CD4-positive, alpha-beta T cell treated with Interleukin-12 subunit alpha and Interleukin-12 subunit beta, for 1 hour (primary cell): ENCODE results near the gene QRFP.
"Not testable (repeated sequence)": the region's sequence is repeated elsewhere in the genome, so short reads cannot be mapped to it uniquely, and the experiment has no call there.

Source experiments
- DNase-seq: peaks from one replicate; pipeline ENCODE4 v3.0.0-alpha.2; 2020

The QRFP gene

DNA sequence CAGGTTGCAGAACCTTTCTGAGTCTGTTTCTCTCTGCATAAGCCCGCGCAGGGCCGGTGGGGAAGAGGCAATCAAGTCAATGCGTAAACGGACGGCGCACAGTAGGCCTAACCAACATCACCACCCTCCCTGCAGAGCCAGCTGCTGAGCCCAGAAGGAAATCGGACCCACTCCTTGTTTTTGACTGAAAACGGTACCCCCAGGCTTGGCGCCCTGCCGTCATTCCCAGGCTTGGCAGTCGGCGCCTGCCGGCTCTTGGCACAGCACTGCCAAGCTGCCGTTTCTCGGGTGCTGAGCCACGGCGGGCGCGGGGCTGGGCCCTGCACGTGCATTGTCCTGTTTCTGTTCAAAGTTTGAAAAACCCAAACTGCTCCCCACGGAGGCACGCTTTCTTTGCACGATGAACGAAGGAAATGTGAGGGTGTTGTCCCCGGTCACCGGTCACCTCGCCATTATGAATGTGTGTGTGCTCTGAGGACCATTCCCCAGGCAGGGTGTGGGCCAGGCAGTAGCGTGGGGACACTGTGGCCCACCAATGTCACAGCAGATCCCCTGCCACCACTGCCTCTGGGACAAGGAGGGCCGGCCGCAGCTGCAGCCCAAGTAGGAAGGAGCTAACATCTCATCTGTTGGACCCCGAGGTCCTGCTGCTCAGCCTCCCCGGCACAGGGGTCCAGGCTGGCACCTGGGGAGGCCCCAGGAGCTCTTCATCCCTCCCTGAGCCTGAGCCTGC is 22.4 kb upstream of the QRFP start:
- no peak for DNase-seq

DNA sequence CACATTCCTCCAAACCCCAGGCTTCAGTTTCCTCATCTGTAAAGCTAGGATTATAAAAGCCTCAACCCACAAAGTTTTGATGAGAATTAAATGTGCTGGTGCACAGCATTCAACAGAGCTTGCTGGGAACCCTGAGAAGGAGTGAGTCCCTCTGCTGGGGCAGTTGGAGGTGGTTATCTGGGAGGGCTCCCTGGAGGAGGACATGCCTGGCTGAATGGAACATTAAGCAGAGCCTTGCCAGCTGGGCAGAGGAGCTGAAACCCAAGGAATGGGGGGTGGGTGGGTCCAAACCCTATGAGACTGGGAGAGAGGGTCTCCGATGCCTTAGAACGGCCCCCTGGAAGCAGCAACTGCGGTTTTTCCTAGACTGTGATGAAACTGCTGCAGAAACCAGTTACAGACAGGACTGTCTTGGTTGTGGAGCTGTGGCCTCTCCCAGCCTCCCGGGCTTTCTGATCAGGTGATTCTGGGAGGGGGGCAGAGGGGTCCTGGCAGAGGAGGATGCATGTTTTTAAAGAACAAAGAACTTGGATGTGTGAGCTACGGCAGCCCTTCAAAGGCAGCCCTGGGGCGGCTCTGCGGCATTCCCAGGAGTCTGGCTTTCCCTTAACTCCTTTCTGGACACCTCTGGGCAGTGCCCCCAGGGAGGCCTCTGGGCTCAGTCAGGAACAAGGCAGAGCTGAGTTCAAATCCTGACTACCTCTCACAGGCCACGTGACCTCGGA is 21.7 kb upstream of the QRFP start:
- DNase-seq, result no peak

DNA sequence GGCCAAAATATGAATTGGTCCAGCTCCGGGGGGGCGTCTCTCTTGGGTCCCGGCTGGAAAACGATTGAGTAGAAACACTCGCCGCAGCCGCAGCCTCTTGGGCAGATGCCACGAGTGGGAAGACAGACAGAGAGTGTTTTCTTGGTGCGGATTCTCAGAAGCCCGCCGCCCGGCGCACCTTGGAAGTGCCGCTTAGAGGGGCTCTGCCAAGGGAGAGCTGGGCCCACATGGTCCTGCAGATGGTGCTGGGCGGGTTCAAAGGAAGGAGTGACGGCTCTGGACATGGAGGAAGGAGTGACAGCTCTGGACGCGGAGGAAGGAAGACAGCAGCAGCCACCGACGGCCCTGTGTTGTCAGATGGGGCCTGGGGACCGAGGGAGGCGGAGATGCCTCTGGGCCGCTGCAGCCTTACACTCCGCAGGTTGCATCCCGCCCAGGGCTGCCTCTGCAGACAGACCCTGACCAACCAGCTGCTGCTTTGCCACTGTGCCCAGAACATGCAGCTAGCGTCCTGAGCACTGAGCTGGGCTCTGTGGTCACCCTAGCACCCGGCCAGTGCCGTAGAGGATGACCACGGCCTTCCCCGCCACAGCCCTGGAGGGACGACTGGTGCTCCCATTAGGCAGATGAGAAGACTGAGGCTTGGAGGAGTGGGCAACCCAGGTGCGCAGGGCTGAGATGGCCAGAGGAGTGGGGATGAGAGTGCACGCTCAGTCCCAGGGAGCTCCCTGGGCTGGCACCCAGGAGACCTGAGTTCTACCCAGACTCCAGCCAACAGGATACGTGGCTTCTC is 20.8 kb upstream of the QRFP start:
- no peak for DNase-seq

DNA sequence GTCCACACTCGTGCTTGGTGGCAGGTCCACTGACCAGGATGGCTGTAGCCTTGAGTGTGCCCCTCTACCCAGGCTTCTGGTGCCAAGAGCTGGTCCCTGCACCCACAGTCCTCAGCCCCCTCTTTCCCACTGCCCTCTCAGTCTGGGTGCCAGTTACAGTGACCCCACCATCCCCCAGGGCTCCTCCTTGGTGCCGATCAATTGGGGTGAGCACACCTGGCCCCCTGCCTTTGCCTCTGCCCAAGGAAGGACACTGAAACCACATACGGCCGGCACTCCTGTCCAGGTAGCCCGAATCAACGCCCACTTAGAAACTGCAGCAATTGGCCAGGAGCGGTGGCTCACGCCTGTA is 18.5 kb upstream of the QRFP start:
- no peak for DNase-seq

DNA sequence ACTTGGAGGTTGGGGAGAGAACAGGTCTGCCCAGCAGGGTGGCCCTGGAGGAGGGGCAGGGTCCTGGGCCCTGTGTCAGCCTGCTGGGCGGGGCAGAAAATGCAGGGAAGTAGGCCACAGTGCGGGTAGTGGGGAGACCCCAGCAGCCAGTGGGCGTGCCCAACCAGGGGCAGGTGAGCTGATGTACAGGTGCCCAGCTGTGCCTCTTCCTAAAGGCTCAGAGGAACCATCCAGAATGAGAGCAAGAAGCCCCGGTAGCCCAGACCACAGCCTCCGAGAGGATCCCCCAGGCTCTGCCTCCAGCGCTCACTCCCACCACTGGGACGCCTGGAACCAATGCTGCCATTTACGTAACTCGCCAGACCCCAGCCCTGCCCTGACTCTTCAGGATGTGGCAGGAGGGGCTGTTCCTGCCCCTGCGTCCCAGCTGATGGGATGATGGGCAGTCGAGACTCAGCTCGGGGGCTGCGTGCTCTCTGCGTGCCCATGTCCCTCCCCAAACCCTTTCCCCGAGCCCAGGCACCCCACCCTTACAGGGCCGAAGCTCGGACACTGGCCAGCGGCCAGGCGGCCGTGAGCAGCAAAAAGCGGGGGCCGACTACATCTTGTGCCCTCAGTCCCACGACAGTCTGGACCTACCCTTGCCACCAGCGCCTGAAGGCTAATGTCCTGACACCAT is 17.9 kb upstream of the QRFP start:
- DNase-seq, result no peak

DNA sequence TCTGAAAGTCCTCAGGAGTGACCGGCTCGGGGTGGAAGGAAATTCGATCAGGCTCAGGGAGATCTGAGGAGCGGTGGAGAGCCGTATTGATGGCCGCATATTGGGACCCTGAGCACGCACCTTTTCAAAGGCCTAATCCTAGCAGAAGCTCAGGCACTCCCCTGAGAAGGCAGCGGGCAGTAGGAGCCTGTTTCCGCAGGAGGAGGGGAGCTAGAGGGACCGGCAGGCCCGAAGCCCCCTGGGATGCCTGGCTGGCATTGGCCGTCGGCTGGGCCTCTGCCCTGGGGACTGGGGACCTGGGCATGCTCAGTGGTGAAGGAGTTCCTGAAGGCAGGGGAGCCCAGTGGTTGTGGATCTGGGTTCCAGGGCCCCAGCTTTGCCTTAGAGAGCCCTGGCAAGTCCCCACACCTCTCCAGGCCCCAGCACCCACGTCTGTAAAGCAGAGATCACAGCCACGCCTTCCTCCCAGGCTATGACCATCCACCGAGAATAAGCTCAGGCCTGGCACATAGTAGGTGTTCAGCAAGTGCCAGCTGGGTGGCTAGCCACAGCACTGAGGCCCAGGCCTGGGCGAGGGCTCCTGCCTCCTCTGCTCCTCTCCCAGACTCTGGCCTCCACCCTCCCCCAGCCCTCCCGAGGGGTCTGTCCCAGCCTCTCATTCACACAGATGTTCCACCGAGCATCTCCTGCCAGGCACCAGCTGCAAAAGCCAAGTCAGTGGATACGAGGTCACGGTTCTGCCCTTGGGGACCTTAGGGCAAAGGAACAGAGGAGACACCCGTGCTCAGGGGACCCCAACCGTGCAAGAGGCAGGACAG is 17.2 kb upstream of the QRFP start:
- DNase-seq, result no peak

DNA sequence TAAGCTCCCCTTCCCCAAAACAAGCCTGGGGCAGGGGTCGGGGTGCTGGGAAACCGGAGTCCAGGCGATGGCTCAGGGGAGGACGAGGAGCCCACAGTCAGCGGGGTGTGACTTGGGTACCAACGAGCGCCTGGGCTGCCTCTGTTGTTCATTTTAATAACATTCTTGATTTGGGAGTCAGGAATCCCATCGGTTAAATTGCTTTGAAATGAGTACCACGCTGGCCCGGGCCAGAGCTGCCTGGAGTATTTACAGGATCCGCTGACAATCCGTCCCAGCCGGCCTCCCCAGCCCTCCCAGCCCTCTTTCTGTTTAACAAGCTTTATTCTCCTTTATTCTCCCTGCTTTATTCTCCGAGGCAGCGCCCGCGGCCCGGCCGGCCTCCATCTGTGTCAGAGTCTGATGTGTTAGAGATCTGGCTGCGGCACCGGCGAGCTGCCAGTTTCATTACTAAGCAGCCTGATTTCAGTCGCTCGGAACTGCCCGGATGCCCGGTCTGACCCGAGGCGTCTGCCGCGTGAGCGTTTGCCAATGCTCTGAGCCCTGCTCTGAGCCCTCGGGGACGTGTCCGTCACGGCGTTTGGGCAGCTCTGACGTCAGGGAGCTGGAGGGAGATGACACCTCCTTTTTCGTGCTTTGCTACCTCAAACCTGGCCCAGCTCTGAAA is 16.5 kb upstream of the QRFP start:
- DNase-seq, result no peak

DNA sequence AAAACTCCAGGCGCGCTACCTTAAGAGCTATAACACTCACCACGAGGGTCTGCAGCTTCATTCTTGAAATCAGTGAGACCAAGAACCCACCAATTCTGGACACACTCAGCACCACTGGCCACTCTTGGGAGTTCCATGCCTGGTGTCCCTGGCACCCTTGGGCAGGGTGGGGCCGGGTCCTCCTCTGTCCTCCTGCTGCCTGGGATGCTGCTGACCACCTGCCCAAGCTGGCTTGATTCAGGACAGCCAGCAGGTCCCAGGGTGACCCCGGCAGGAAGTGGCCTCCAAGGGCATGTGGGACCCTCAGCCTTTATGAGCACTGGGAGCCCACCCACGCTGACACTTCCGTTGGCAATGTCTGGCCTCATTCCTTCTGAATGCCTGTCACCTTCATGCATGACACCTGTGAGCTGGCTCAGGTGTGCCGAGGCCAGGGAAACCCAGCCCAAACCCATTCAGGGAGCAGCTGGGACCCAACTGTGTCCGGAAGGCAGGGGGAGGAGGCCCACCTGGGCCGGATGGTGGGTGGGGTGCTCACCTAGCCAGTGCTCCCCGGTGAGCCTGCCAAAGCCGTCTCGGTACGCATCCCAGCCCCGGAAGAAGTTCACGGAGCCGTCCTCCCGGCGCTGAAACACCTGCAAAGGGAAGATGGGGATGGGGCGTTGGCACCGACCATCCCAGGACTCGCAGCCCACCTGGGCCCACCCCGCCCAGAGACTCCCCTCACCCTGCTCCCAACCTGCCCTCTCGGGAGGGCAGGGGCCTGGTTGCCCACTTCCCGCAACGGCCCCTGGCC is 14.8 kb upstream of the QRFP start:
- DNase-seq, result no peak

DNA sequence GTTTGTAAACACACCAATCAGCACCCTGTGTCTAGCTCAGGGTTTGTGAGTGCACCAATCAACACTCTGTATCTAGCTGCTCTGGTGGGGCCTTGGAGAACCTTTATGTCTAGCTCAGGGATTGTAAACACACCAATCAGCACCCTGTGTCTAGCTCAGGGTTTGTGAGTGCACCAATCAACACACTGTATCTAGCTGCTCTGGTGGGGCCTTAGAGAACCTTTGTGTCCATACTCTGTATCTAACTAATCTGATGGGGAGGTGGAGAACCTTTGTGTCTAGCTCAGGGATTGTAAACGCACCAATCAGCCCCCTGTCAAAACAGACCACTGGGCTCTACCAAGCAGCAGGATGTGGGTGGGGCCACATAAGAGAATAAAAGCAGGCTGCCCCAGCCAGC is 14.1 kb upstream of the QRFP start:
- not testable (repeated sequence) for DNase-seq

DNA sequence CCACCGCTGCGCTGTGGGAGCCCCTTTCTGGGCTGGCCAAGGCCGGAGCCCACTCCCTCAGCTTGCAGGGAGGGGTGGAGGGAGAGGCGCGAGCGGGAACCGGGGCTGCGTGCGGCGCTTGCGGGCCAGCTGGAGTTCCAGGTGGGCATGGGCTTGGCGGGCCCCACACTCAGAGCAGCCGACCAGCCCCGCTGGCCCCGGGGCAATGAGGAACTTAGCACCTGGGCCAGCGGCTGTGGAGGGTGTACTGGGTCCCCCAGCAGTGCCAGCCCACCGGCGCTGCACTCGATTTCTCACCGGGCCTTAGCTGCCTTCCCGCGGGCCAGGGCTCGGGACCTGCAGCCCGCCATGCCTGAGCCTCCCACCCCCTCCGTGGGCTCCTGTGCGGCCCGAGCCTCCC is 13.4 kb upstream of the QRFP start:
- not testable (repeated sequence) for DNase-seq

DNA sequence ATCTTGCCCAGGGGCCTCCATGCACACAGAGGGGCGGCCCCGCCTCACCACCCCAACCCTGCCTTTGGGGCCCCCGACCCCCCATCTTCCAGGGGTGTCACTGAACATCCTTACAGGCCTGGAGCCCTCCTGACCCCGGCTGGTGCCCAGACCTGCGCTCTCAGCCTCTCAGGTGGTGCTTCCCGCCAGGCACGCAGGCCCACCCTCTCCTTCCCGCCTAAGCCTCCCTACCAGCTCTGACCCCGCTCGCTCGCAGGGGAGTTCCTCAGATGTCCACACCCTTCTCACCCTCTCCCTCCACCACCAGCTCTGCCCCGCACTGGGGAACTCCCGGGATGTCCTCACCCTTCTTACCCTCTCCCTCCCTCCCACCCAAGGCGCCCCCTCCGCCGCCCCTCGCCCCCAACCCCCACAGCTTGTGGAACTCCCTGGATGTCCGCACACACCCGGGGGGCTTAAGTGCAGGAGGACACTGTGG is 12.3 kb upstream of the QRFP start:
- no peak for DNase-seq

DNA sequence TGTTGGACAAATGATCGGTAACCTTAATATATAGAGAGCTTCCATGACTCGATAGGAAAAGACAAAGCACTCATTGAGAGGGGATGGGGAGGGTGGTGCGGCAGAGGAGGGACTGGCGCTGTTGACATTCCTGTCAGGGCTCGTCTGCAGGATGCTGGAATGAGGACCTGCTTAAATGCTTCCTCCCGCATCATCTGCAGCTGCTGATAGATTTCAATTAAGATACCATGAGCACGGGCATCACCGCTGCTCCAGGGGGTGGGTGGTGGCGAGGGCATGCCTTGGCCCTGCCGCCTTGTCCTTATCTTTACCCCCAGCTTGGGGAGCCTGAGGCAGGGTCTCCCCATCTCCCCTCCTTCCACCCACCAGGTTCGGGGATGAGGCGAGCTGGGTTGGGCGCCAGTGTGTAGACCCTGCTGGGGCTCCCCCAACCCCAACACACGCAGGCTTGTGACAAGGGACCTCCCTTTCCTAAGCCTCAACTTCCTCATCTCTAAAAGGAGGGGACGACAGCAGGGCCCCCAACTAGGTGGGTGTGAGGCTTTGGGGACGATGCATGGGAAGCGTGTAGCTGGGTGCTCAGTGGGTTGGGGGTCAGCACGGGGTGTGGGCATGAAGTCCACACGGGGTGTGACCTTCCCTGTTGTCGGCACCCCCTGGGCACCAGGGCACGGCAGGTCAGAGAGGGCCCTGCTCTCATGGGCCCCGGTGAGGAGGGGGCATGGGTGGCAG is 11.7 kb upstream of the QRFP start:
- no peak for DNase-seq

DNA sequence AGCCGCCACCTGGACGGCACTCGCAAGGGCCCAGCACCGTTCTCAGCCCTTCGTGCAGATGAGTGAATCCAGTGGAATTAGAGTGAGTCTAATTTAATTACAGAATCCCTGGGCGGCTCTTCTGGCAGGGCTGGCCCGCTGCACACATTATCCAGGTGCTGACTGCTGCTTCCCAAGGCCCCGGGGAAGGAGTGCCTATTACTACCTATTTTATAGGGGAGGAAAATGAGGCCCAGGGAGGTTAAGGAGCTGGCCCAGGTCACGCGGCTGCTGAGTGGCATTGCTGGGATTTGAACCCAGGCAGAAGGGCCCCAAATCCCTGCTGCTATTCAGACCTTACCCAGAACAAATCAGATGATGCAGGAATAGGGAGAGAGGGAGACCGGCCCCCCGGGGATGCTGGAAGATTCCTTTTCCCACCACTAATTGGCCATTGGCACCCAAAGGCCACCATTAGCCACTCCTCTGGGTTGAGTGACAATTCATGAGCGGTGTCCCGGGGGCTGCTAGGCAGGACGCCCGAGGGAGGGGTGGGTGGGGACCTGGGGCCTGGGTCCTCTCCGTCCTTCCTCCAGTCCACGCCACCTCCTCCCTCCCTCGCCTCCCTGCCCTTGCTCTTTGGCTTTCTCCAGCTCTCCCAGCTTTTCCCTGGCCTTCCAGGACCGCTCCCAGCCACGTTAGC is 10.3 kb upstream of the QRFP start:
- DNase-seq, result no peak

DNA sequence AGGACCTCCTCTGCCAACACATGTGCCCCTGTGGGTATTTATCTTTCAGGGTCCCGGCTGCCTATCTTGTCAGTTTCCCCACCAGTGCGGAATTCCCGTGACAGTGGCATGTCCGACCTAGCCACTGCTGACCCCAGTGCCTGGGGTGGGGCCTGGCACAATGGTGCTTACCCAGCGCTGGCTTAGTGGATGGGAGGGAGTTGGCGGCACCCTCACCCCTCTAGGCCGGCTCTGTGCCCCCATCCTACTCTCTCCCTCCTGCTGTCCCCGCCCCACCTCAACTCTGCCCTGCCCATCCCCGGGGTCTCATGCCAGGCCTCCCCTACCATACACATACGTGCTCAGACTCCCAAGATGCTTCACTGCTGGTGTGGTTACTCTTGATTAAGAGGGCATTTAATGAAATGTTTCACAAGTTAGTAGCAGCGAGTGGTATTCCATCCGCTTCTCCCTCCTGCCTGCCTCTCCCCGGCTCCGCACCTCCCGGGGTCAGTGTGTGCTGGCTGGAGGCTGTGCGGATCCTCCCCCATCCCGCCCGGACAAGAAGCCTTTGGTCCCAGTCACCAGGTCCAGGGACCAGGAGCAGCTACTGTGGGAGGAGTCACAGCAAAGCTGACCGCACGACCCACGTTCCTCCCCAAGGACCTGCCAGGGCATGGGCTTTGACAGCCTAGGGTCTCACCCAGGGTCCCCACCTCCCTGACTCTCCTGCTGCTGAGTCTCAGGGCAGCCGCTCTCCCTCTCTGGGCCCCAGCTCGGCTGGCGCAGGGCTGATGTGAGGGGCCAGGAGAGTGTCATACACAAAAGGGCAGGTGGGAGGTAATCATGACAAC is 9.5 kb upstream of the QRFP start:
- DNase-seq, result no peak

DNA sequence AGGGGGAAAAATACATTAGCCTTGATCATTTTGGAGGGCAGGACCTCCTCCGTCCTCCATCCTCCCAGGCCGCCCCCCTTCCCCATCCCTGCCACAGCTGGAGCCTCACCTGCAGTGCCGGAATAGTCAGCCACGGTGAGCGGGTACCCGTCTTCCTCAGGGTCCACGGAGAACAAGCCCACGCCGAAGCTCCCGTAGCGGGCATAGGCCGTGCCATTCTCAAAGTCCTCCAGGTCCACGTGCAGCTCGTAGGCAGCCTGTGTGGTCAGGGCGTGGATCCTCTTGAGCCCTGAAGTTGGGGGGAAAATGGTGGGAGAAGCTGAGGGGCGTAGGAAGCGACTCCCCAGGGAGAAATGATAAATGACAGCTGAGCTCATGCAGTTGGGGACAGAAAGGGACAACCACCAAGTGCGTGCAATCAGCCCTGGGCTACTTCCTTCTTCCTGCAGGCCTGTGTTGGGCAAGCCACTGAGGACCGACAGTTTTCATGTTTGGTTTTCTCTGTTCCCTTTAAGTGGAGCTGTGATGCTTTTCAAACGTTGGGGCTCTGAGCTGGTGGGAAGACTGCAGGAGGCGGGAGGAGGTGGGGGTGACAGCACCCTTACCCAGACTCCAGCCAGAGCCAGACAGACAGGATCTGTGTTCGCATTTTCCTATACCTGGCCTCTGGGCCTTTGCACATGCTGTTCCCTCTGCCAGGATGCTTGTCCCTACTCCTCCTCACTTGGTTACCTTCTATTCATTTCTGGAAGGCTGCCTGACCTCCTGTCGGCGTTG is 8.7 kb upstream of the QRFP start:
- no peak for DNase-seq

DNA sequence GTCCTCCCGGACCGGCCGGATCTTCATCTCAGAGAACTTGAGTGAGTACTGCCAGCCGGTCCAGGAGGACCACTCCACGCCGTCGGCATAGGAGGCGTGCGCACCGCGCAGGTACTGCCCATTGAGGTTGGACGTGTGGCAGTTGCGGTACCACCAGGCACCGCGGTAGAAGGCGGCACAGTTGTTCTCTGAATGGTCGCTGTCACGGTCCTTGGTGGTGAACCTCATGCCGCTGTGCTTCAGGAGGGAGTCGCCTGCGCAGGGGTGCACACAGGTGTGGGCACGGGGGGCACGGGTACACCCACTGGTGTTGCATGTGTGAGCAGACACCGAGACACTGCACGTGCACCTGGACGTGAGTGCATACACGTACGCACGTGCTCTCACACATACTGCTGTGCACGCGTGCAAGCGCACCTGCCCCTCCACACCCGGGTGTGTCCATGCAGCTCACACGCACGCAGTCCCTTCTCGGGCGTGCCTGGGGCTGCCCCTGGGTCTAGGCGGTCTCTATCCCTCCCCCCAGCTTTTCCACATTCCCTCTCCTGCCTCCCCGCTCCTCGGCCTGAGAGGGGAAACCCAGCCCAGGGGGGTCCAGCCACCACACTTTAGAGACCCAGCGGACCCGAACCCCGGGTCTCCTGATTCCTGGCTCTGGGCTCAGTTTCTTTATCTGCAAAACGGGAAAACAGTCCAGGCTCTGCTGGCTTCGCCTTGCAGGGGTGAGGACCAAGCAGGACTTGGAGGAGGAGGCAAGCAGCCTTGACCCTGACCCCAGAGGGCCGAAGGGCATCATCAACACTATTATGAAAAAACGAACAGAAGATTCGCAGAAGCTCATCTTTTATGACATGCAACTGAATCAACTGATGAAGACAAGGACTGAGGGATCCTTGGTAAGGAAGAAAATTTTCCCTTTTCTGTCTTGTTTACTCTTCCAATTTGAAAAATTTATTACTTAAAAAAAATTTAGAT is 7.7 kb upstream of the QRFP start:
- no peak for DNase-seq
